GM21619 (cell line): ENCODE results near the gene RCN1.

ENCODE experiments used
- ATAC-seq: cut with Tn5 transposase; IDR thresholded peaks from one replicate; pipeline ENCODE4 v1.9.1; 2021; ENCODE audit not compliant: unreplicated experiment

The RCN1 gene

DNA sequence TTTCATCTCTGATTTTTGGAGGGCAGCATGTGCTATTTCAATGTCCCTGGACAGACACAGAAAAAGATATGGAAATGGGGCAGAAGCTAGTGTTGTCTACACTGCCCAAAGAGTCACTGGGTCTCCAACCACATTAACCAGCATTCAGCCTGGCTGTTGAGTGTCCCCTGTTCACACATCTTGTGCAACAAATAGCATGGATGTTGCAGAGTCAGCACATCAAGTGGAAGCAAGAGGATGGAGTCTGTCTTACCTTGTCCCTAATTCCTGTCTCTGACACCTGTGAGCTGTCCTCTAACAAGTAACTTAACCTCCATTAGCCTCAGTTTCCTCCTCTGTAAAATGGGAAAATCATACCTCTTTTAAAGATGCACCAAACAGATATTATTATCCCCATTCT, 60.2 kb downstream of the RCN1 start:
- ATAC-seq: no peak

DNA sequence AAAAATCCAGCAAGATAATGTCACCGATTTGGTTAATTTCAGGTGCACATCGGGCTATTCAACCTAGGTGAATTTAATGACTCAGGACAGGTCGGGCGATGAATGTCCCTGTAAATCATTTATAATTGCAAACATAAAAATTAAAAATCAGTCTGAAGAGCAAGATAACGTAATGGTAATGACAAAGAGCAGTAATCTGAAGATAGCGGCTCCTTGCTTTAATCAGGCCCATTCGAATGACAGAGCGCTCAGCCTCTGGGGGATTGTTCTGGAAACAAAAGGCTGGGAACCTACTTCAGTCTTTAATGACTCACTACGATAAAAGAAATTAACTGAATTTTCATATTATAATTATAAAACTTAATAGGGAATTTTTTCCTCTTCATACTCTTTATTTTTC, 61.3 kb downstream of the RCN1 start:
- ATAC-seq: no peak

DNA sequence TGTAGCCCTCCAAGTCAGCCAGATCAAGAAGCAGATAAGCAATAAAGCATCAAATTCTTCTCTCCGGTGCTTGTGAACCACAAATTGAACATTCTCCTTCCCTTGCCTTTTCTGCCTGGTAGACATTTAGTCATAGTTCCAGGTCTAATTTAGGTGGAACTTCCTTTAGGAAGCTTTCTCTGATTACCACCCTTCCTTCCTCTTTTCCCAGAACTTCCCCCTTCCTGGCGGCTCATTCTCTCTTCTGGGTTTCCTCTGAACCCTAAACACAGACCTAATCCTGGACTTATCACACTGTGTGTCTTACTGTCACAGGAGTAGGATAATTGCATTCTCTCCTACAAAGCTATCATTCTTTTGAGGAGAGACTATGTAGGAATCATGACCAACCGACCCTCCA, 61.9 kb downstream of the RCN1 start:
- no peak for ATAC-seq

DNA sequence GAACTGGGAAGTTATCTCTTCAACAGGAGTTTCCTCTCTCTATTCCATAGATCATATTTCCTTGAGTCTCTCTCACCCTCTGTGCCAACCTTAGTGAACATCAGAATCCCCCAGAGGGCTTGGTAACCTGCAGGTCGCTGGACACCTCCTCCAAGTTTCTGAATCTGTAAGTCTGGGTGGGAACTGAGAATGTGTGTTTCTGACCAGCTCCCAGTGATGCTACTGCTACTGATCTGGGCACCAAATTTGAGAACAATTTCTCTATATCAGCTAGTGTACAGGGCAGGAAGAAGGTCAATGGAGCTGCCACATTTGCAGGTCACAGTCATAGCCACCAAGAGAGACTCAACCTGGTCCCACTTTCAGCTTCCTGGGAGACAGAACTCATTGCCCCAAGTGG, 62.9 kb downstream of the RCN1 start:
- ATAC-seq: peak; percentile 39

DNA sequence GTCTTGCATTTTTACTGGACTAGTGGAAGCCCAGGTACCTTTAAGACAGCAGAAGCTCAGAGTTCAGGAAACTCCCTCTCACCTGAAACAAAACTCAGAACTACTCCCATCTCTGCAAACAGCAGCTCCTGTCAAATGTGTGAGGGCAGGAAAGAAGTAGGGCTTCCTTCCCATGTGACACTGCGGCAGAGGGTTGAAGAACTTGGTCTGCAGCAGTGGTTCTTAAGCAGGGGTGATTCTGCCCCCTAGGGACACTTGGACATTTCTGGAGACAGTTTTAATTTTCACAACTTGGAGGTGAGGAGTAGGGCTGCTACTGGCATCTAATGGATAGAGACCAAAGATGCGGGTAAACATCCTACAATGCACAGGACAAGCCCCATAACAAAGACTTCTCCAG, 63.4 kb downstream of the RCN1 start:
- ATAC-seq: peak; percentile 49
